GM18868 (cell line): ENCODE results near the gene MYORG.

Experiments used
- ATAC-seq: cut with Tn5 transposase; IDR thresholded peaks from one replicate; pipeline ENCODE4 v1.9.1; 2021; ENCODE audit warnings: mild to moderate bottlenecking, moderate library complexity; ENCODE audit not compliant: unreplicated experiment

The MYORG gene

GRCh38 chr9:34334916-34335315 is 41.8 kb downstream of the MYORG start:
- no peak for ATAC-seq

GRCh38 chr9:34334337-34334824 is 42.3 kb downstream of the MYORG start:
- no peak for ATAC-seq

GRCh38 chr9:34333836-34334235 is 42.9 kb downstream of the MYORG start:
- no peak for ATAC-seq

- no peak for ATAC-seq
Measured at GRCh38 chr9:34332076-34332964, 44.4 kb downstream of the MYORG start.

GRCh38 chr9:34331196-34331595 is 45.5 kb downstream of the MYORG start:
- ATAC-seq, result no peak

GRCh38 chr9:34328987-34329832 is 47.5 kb downstream of the MYORG start, which contains the start of the genes KIF24 and NUDT2:
TSS of gene KIF24 (minus strand) at chr9:34329268. CDS start at chr9:34311346, 17,922 bp downstream.
TSS of gene NUDT2 (plus strand) at chr9:34329569. CDS start at chr9:34339040, 9,471 bp downstream.
- ATAC-seq, result peak; percentile 93

- ATAC-seq, result no peak
Measured at GRCh38 chr9:34328500-34328986, 48.2 kb downstream of the MYORG start.

GRCh38 chr9:34326690-34327089 is 50.0 kb downstream of the MYORG start:
- ATAC-seq, result no peak

GRCh38 chr9:34322899-34323591 is 53.7 kb downstream of the MYORG start:
- no peak for ATAC-seq

GRCh38 chr9:34321451-34321850 is 55.2 kb downstream of the MYORG start:
- ATAC-seq, result no peak

- no peak for ATAC-seq
Measured at GRCh38 chr9:34318163-34318790, 58.4 kb downstream of the MYORG start.

GRCh38 chr9:34317436-34317835 is 59.3 kb downstream of the MYORG start:
- ATAC-seq, result no peak
